Common myeloid progenitor, CD34-positive (primary cell): Measurements from ENCODE around the gene ATP8B4.

Source experiments
- CTCF ChIA-PET: fragments of 350-600 bp; sonication (Branson Sonifier 250); formaldehyde crosslinking; loops from one replicate; lab custom pipeline; 2021; ENCODE audit warnings: antibody characterized with exemption; lab: Charles Lee
- POLR2A ChIA-PET: fragments of 350-600 bp; sonication (Branson Sonifier 250); formaldehyde crosslinking; loops from one replicate; lab custom pipeline; 2021; ENCODE audit warnings: antibody characterized with exemption; lab: Charles Lee
- DNase-seq, 3 donors: peaks; one replicate each; pipeline versions ENCODE4 v3.0.0 to v3.0.0-alpha.2; 2013
- H3K27ac ChIP-seq, 2 experiments: 1 replicate in 1 of 2; 2 replicates in 1 of 2; pipeline ENCODE4 v1.7.0; 2013; ENCODE audit warnings: inconsistent platforms in 2 of 2, low read length in 2 of 2, mild to moderate bottlenecking in 2 of 2, low read depth in 1 of 2, moderate library complexity in 1 of 2; ENCODE audit not compliant: severe bottlenecking in 2 of 2, insufficient read depth in 1 of 2, poor library complexity in 1 of 2
- H3K27me3 ChIP-seq, 5 experiments: replicated peaks in 2 of 5; 1 replicate in 3 of 5; 2 replicates in 2 of 5; pipeline versions ENCODE4 v1.6.1 to v1.7.0; 2013; ENCODE audit warnings: low read length in 4 of 5, mild to moderate bottlenecking in 2 of 5, moderate library complexity in 2 of 5, inconsistent platforms in 1 of 5; ENCODE audit not compliant: insufficient read depth in 5 of 5, control insufficient read depth in 4 of 5
- H3K36me3 ChIP-seq, 4 experiments: 1 replicate in 2 of 4; 2 replicates in 2 of 4; pipeline versions ENCODE4 v1.6.1 to v1.7.0; 2013; ENCODE audit warnings: low read length in 3 of 4, control low read depth in 1 of 4, mild to moderate bottlenecking in 1 of 4; ENCODE audit not compliant: control insufficient read depth in 4 of 4, insufficient read depth in 4 of 4
- H3K4me1 ChIP-seq, 4 experiments: 1 replicate in 3 of 4; 2 replicates in 1 of 4; pipeline versions ENCODE4 v1.6.1 to v1.7.1; 2013; ENCODE audit warnings: low read length in 3 of 4, mild to moderate bottlenecking in 3 of 4, control low read depth in 1 of 4, inconsistent platforms in 1 of 4, moderate library complexity in 1 of 4; ENCODE audit not compliant: control insufficient read depth in 4 of 4, insufficient read depth in 4 of 4; ENCODE audit errors: control extremely low read depth in 1 of 4
- H3K4me3 ChIP-seq, 7 experiments: 1 replicate in 4 of 7; 2 replicates in 3 of 7; pipeline versions ENCODE4 v1.5.1 to v1.7.0; 2013; ENCODE audit warnings: mild to moderate bottlenecking in 7 of 7, low read length in 6 of 7, moderate library complexity in 6 of 7, inconsistent platforms in 2 of 7, low read depth in 2 of 7, control low read depth in 1 of 7; ENCODE audit not compliant: insufficient read depth in 4 of 7, control insufficient read depth in 1 of 7; ENCODE audit errors: extremely low read depth in 1 of 7
- H3K9me3 ChIP-seq, 5 experiments: 1 replicate in 4 of 5; 2 replicates in 1 of 5; pipeline versions ENCODE4 v1.6.1 to v1.7.1; 2013; ENCODE audit warnings: low read length in 4 of 5, mild to moderate bottlenecking in 2 of 5, inconsistent platforms in 1 of 5, low read depth in 1 of 5, moderate library complexity in 1 of 5; ENCODE audit not compliant: control insufficient read depth in 4 of 5, insufficient read depth in 2 of 5; ENCODE audit errors: control extremely low read depth in 1 of 5
- WGBS: methylation state at CpG from one replicate; pipeline ENCODE4 v1.1.5; 2013; ENCODE audit not compliant: insufficient coverage; 5-methylcytosine and 5-hydroxymethylcytosine counted together

The ATP8B4 gene

GRCh38 chr15:49927189-49927861 lies 191.7 kb downstream of the ATP8B4 start:
- POLR2A ChIA-PET = no interaction called here
- H3K9me3 ChIP-seq = no peaks in the 10 kb centered on the region
- 100% methylated on average over 2 of the region's 2 CpGs for WGBS
- no peak overlapping the region for H3K27ac ChIP-seq
- peaks cover 0 to 9% (median 0%) of the 10 kb centered on the region in 4 experiments for H3K4me1 ChIP-seq
- CTCF ChIA-PET = interaction anchor here (1.6 kb wide), 1 partner anchor 389 kb away, joined by 4 read pairs; no protein-coding TSS in a partner anchor
- H3K4me3 ChIP-seq = no peak overlapping the region
- peaks cover 20 to 96% (median 59%) of the 10 kb centered on the region in 4 experiments for H3K36me3 ChIP-seq
- no peaks in the 10 kb centered on the region for H3K27me3 ChIP-seq
- no peak for DNase-seq

DNA sequence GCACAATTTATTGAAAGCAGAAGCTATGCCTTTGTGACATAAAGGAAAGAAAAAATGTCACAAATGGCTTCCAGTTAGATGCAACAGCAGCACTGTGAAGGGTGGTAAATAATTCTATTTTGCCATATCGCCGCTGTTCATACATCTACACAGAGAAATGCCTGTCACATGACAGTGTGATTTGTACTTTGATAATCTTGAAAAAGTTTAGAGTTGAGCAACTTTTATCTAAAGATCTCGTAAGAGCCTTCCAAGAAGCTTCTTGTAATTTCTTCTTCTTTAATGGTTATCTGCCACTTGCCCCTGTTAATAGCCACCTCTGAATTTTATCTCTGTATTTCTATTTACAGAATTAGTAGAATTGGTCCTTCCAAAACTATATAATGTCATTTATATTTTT lies 192.3 kb downstream of the ATP8B4 start:
- H3K4me1 ChIP-seq = peaks cover 0 to 9% (median 0%) of the 10 kb centered on the region in 4 experiments
- peaks cover 21 to 98% (median 60%) of the 10 kb centered on the region in 4 experiments for H3K36me3 ChIP-seq
- H3K27me3 ChIP-seq = no peaks in the 10 kb centered on the region
- ChIA-PET CTCF (interaction anchor here (1.0 to 1.6 kb wide), 3 partner anchors 65 to 389 kb away, joined by 3 to 4 read pairs (median 3); no protein-coding TSS in a partner anchor), POLR2A (no interaction called here)
- no peak for DNase-seq
- 80% methylated on average over 1 of the region's 3 CpGs for WGBS
- no peaks in the 10 kb centered on the region for H3K9me3 ChIP-seq
- no peak overlapping the region for H3K27ac ChIP-seq
- H3K4me3 ChIP-seq = no peak overlapping the region

- Histone ChIP-seq H3K27me3 (no peaks in the 10 kb centered on the region), H3K36me3 (peaks cover 26 to 97% (median 62%) of the 10 kb centered on the region in 4 experiments), H3K4me1 (peaks cover 0 to 9% (median 2%) of the 10 kb centered on the region in 4 experiments), H3K4me3 (no peak overlapping the region), H3K9me3 (no peaks in the 10 kb centered on the region), H3K27ac (no peak overlapping the region)
- CTCF ChIA-PET = no interaction called here
- no peak for DNase-seq
- POLR2A ChIA-PET = no interaction called here
- WGBS = 94% methylated on average over 2 of the region's 2 CpGs
Observed at GRCh38 chr15:49923671-49924070, 195.4 kb downstream of the ATP8B4 start.

- Histone ChIP-seq H3K27me3 (no peaks in the 10 kb centered on the region), H3K4me3 (no peak overlapping the region), H3K36me3 (peaks cover 33 to 96% (median 62%) of the 10 kb centered on the region in 4 experiments), H3K9me3 (peaks cover 0 to 6% (median 0%) of the 10 kb centered on the region in 5 experiments), H3K4me1 (peaks cover 0 to 21% (median 5%) of the 10 kb centered on the region in 4 experiments), H3K27ac (no peak overlapping the region)
- ChIA-PET CTCF (interaction anchor here (1.6 kb wide), 1 partner anchor 12 kb away, joined by 3 read pairs; no protein-coding TSS in a partner anchor), POLR2A (no interaction called here)
- no peak for DNase-seq
- WGBS = 100% methylated on average over 1 of the region's 2 CpGs
Observed at GRCh38 chr15:49919034-49919433, 200.0 kb downstream of the ATP8B4 start.

- Histone ChIP-seq H3K4me1 (peaks cover 0 to 21% (median 5%) of the 10 kb centered on the region in 4 experiments), H3K36me3 (peaks cover 29 to 96% (median 64%) of the 10 kb centered on the region in 4 experiments), H3K27me3 (no peaks in the 10 kb centered on the region), H3K4me3 (no peak overlapping the region), H3K9me3 (peaks cover 0 to 7% (median under 1%) of the 10 kb centered on the region in 5 experiments), H3K27ac (no peak overlapping the region)
- no peak for DNase-seq
- WGBS = no CpG with 5 or more reads among the region's 1 CpG
- CTCF ChIA-PET = interaction anchor here (1.6 to 2.5 kb wide), 2 partner anchors 13 to 16 kb away, joined by 3 to 11 read pairs; no protein-coding TSS in a partner anchor
- POLR2A ChIA-PET = no interaction called here
Observed at GRCh38 chr15:49918121-49918520, 200.9 kb downstream of the ATP8B4 start.

DNA sequence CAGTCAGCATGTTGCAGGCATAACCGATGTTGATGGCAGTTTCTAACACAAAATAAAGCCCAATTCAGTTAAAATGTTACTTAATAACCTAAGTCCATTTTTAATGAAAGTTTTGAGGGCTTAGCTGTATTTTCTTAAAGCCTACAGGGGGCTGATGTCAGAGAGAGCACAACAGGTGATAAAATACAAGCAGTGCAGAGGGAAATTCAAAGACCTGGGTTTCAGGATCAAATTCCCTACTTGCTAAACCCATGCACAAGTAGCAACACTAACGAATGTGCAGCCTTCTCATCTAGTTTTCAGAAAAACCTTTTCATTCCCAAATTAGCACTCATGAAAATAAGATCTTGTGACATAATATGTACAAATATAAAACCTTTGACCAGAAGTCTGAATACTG lies 202.0 kb downstream of the ATP8B4 start:
- no peaks in the 10 kb centered on the region for H3K27me3 ChIP-seq
- peaks cover 0 to 21% (median 5%) of the 10 kb centered on the region in 4 experiments for H3K4me1 ChIP-seq
- CTCF ChIA-PET = interaction anchor here (2.5 kb wide), 1 partner anchor 15 kb away, joined by 11 read pairs; no protein-coding TSS in a partner anchor
- POLR2A ChIA-PET = no interaction called here
- H3K4me3 ChIP-seq = no peak overlapping the region
- H3K27ac ChIP-seq = no peak overlapping the region
- H3K36me3 ChIP-seq = peaks cover 32 to 96% (median 66%) of the 10 kb centered on the region in 4 experiments
- DNase-seq = no peak
- no CpG with 5 or more reads among the region's 2 CpGs for WGBS
- peaks cover 0 to 10% (median 1%) of the 10 kb centered on the region in 5 experiments for H3K9me3 ChIP-seq

- no peak overlapping the region for H3K27ac ChIP-seq
- ChIA-PET CTCF (interaction anchor here (0.7 to 2.5 kb wide), 5 partner anchors 13 to 1021 kb away, joined by 3 to 11 read pairs (median 3); no protein-coding TSS in a partner anchor), POLR2A (no interaction called here)
- H3K36me3 ChIP-seq = peaks cover 31 to 96% (median 64%) of the 10 kb centered on the region in 4 experiments
- no peak for DNase-seq
- WGBS = 100% methylated on average over 1 of the region's 5 CpGs
- peaks cover 0 to 21% (median 5%) of the 10 kb centered on the region in 4 experiments for H3K4me1 ChIP-seq
- peaks cover 0 to 16% (median 2%) of the 10 kb centered on the region in 5 experiments for H3K9me3 ChIP-seq
- no peak overlapping the region for H3K4me3 ChIP-seq
- no peaks in the 10 kb centered on the region for H3K27me3 ChIP-seq
Observed at GRCh38 chr15:49915822-49916221, 203.2 kb downstream of the ATP8B4 start.
